NCI-H2171 (cell line): Measurements from ENCODE around the gene MARK4.
"Not testable (repeated sequence)": the region's sequence is repeated elsewhere in the genome, so short reads cannot be mapped to it uniquely, and the experiment has no call there.

Experiments
- DNase-seq: peaks from one replicate; lab custom pipeline; 2025; lab: John Stamatoyannopoulos, UW

MARK4 gene

DNA sequence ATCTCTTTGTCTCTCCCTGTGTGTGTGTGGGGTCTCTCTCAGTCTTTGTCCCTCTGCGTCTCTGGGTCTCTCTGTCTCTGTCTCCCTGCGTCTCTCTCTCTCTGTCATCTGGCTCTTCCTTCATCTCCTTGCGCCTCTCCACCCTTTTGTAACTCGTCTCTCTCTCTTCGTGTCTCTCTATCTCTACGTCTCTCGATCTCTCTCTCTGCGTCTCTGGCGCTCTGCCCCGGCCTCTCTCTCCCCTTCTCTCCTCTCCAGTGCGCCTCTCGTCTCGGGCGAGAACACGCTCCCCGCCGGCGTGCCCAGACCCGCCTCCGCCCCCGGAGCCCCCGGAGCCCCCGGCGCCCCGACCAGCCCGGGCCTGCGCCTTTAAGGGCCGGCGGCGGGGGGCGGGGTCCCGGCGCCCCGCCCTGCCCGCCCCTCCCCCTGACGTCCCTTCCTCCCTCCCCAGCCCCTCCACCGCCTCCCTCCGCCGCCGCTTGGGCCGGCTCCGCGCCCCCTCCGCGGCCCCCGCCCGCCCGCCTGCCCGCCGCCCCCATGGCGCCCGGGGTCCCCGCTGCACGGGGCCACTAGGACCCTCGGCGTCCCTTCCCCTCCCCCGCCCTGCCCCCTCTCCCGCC, at the start of gene MARK4:
Gene MARK4, plus strand, starts transcription at position 440 of the 620 bp plus-strand sequence. CDS start 318 bp downstream, outside the sequence.
- peak; percentile 78 for DNase-seq

DNA sequence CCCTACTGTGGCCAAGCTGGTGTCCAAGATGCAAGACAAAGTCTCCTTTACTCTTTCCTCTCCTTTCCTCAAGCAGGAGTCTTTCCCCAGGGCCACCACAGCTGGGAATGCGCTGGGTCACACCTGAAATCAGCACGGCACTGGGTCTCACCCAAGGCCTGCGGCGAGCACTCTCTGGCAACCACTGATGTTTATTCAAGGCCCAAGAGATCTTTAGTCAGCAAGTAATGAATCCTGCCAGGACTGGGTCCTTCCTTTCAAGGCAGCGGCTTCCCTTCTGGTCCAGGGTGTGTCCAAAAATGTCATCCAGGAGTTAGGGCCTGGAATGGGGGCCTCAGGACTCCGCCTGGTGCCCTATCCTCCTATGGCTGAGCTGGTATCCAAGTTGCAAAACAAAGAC, 48.4 kb upstream of the MARK4 start:
- DNase-seq, result no peak

DNA sequence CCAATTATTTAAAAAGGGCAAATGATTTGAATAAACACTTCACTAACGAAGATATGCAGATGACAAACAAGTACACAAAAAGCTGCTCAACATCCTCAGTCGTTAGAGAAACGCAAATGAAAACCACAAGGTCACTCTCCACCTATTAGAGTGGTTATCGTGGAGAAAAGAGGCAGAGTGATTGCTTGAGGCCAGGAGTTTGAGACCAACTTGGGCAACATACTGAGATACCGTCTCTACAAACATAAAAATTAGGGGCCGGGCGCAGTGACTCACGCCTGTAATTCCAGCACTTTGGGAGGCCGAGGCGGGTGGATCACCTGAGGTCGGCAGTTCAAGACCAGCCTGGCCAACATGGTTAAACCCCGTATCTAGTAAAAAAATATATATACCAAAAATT, 45.3 kb upstream of the MARK4 start:
- no peak for DNase-seq

DNA sequence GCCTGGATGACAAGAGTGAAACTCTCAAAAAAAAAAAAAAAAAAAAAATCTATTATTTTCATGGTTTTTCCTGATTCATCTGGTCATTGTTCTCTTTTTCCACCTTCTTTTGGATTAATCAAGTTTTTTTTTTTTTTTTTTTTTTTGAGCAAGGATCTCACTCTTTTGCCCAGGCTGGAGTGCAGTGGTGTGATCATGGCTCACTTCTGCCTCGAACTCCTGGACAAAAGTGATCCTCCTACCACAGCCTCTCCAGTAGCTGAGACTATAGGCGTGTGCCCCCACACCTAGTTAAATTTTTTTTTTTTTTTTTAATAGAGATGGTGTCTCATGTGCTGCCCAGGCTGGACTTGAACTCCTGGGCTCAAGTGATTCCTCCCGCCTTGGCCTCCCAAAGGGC, 44.7 kb upstream of the MARK4 start:
- no peak for DNase-seq

DNA sequence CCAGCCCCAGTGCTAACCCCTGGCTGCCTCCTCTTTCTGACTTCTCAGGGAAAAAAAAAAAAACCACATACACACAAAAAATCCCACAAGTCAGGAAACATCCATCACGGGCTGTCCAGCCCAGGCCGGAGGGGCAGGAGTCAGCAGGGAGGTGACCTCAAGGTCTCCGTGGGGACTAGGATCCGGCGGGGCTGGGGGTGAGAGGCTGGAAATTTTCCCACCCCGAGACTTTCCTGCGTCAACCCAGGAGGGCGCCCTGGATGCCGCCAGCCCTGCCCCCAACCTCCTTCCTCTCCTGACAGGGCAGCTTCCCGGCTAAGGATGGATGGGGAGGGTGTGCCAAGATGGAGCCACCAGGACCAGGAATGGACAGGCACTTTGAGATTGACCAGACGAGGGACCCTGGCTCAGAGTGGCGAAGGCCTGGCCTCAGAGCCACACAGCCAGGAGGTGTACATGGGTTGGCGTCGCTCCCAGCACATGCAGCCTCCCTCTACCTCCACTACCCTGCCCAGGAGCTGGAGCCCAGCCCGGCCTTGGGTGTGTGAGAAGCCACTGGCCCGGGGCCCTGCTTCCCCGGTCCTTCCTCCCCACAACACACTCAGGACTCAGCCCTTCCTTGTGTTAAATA, 39.2 kb upstream of the MARK4 start:
- DNase-seq, result no peak

DNA sequence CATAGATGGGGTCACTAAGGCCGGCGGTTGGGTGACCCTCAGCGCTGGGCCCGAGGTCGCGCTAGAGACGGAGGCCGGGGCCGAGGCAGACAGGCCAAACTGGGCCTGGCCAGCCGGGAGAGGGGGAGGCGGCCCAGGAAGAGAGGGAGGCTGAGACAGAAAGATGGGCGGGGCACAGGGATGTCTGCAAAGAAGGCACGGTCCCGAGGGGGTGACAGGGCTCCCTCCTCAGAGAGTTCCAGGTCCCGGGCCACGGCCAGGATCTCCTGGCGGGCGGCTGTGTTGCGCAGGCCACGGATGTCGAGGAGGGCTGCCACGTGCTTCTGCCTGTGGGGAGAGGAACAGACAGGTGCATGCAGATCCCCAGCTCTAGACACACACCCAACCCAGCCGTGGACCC, 38.0 kb upstream of the MARK4 start:
- DNase-seq, result no peak

DNA sequence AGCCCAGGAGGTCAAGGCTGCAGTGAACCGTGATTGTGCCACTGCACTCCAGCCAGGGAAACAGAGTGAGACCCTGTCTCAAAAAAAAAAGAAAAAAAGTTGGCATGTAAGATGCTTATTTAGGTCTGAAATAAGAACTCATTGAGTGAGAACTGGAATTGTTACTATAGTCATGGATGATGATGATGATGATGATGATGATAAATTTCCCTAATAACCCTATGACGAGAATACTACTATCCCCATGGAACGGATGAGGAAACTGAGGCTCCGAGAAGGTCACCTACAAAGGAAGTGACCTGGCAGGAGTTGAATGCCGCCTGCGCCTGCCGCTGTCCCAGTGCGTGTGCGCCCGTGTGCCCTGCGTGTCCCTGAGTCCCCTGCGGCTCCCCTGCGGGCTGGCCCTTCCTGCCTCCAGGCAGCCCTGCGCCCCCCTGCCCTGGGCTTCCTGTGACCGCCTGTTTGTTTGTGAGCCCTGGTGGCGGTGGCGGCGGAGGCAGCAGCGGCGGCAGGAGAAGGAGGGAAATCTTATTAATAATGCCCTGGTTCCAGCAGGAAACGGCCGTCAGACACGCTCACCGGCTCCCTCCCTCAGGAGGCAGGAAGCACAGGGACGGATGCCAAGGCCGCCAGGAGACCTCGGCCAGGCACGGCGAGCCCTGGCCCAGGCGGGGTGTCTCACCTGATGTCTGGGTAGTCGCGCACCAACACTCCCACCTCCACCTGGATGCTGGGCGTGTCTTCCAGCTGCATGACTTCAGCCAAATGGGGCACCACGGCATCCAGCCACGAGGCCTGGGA, 35.5 kb upstream of the MARK4 start:
- no peak for DNase-seq

DNA sequence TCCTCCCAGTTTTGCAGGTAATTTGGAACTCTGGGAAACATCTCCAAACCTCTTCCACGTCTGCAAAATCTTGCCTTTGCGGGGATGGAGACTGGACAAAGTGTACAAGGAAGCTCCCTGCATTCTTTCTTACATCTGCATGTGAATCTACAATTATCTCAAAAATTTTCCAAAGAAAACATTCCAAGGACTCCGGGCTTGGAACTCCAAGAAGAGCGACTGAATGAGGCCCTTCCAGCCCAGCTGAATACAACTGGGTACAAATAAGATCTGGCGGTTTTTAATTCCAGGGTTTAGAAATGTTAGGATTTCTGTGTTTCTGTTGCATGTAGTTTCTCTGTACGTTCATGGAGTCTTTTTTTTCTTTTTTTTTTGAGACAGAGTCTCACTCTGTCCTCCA, 34.4 kb upstream of the MARK4 start:
- no peak for DNase-seq

DNA sequence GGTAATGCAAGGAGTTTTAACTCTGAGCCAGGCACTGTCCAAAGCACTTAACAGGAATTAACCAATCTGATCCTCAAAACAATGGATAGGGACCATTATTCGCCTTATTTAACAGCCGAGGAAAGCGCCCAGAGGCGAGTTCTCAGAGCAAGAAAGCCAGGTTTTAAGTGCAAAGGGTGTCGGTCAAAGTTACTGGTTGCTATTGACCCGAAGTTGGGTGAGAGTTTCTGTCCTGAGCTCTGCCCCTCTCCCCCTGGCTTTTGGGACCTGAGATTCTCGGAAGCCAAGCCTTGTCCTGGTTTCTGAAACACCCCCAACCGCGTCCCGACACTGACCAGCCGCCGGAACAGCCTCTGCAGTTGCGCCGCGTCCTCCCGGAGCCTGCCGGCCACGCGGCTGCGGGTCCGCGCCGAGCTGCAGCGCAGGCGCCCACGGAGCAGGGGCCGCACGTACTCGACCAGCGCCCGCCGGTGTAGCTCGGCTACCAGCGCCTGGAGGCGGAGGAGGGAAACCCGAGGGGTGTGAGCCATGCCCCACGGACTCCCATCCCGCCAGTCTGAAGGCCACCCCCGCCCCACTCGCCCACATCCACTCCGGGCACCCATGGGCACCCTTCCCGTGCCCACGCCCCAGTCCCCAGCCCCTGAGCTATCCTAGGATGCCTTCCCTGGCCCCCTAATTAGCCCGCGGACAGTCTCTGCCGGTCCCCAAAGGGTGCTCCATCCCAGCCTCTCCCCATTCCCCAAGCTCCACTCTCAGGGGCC, 33.7 kb upstream of the MARK4 start:
- no peak for DNase-seq

DNA sequence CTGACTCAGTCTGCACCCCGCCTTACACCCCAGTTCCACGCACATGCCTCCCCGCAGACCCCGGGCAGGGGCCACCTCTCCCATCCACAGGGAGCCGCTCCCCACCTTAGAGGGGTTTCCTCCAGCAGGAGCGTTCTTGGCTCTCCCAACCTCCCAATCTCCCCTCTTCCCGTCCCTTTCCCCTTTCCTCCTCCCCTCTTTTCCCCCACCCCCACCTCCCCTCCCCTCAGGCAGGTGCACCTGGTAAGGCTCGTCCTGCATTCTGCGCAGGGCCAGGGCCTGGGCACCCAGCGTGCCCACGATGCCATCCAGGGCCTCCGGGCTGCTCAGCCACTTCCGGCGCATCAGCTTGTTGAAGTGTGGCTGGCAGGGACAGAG, 33.1 kb upstream of the MARK4 start:
- DNase-seq, result no peak

DNA sequence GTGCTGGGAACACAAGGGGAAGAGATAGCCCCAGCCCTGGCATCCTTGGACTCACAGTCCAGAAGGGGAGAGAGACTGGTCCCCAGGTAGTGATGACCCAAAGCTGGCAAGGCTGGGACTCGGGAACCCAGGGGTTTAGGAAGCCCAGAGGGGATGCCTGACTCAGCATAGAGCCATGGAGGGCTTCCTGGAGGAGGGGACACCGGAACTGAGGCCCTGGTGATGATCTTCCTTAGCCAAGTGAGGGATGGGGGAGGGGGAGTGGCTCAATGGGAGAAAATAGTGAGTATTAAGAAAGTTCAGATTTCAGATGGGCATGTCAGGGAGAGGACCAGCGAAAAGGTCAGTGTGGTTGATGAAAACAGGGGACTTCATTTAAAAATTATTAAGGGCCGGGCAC, 32.6 kb upstream of the MARK4 start:
- no peak for DNase-seq

DNA sequence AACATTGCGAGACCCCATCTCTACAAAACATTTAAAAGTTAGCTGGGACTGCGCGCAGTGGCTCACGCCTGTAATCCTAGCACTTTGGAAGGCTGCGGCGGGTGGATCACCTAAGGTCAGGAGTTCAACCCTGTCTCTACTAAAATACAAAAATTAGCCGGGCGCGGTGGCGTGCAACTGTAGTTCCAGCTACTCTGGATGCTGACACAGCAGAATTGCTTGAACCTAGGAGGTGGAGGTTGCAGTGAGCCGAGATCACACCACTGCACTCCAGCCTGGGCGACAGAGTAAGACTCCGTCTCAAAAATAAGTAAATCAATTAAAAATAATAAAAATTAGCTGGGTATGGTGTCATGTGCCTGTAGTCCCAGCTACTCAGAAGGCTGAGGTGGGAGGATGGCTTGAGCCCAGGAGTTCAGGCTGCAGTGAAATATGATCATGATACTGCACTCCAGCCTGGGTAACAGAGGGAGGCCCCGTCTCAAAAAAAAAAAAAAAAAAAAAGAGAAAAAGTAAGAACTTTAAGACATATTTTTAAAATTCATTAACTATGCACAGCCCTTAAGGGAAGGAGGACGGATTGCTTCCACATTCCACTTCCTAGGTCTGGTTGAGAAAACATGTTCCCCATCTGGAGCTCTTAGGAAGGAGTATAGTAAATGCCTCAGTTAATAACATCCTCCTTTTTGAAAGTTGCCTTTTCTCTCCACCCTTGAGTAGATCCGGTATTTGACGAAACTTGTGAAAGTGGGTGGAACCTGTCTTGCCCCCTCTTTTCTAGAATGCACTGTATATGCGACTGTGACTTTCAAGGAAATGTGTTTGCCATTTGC, 31.9 kb upstream of the MARK4 start:
- no peak for DNase-seq

DNA sequence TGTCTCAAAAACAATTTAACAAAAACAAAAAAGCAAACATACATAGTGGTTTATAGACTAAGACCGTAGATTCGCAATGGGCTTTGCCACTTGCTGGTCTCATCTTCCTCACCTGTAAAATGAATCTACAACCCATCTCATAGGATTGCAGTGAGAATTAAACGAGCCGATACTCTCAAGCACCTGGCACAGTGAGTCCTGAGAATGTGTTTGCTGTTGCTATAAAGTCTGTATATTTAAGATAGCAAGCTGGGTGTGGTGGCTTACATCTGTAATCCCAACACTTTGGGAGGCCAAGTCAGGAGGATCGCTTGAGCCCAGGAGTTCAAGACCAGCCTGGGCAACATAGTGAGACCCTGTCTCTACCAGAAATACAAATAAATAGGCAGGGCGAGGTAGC, 28.3 kb upstream of the MARK4 start:
- DNase-seq, result no peak

DNA sequence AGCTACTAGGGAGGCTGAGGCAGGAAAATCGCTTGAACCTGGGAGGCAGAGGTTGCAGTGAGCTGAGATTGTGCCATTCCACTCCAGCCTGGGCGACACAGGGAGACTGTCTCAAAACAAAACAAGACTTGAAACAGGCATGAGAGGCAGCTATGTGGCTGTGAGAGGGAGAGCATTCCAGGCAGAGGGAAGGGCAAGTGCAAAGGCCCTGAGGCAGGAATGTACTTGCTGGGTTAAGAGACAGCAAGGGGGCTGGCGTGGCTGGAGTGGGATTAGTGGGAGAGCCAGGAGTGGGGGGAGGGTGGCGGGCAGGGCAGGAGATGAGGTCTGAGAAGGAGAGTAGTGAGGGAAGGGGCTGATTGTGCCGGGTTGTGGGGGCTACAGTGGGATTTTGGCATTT, 27.2 kb upstream of the MARK4 start:
- DNase-seq, result no peak

DNA sequence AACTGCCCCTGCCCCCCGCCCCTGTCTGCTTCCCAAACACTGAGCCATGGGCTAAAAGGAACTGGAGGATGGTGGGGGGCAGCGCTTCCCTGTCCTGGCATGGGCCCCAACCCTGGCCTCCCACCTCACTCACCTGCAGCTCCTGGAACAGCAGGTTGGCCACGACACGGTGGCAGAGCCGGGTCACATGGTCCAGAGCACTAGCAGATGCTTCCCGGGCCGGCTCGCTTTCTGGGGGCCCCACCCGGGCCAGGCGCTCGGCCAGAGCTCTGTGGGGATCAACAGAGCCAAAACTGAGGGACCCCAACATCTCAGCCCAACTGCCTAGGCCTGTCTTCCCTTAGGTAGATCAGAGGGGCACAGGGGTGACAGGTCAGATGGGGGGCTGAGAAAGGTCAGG, 26.4 kb upstream of the MARK4 start:
- DNase-seq, result no peak

DNA sequence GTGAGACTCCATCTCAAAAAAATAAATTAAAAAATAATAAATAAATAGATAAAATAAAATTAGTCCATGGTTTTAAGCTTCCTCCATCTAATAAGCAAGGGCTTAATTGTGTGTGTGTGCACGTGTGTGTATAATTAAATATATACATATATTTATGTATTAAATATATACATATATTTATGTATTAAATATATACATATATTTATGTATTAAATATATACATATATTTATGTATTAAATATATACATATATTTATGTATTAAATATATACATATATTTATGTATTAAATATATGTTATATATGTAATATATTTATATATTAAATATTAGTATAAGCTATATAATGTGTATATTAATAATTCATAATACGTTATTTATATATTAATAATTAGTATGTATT, 22.0 kb upstream of the MARK4 start:
- DNase-seq, result not testable (repeated sequence)

DNA sequence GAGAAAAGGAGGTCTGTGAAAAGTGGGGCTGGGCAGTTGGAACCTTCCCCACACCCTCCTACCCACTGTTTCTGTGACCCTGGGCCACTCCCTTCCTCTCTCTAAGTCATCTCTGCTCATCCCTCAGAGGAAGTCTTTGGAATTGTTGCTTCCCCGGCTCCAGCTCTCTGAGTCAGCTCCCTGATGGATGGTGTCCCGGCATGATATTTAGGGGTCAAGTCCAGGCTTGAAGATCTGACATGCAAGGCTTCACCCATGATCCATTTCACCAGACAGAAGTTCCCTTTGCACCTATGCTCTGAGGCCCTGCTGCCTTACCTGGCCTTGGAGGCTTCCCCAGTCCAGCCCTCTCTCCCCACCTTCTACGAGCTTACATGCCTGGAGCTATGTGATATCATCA, 19.2 kb upstream of the MARK4 start:
- no peak for DNase-seq

DNA sequence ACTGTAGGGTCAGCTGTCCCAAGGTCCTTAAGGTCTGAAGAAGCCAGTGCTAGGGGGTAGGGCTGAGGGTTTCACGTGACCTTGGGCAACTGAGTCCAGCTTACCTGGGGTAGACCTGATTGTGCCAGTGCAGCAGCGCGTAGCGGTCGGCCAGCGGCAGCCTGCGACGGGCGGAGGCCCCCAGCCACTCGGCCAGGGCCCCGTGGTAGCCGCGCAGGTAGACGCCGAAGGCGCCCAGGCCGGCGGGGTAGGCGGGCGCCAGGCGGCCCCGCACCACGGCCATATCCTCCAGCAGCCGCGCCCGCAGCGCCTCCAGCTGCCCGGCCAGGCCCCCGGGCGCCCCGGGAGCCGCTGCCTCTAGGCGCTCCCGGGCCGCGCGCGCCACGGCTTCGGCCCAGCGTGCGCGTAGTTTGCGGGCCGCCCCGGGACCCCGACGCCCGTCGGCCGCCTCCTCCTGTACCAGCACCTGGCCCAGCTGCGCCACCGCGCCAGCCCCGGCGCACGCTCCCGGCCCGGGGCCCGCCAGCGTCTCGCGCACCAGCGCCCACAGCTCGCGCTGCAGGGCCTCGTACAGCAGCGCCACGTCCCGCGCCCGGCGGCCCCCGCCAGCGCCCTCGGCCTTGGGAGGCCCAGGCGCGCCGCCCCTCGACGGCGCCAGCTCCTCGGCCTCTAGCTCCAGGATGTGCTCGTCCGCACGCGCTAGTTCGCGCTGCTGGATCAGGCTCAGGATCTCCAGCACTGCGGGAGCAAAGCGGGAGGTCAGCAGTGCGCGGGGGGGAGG, 16.8 kb upstream of the MARK4 start:
- DNase-seq, result no peak

DNA sequence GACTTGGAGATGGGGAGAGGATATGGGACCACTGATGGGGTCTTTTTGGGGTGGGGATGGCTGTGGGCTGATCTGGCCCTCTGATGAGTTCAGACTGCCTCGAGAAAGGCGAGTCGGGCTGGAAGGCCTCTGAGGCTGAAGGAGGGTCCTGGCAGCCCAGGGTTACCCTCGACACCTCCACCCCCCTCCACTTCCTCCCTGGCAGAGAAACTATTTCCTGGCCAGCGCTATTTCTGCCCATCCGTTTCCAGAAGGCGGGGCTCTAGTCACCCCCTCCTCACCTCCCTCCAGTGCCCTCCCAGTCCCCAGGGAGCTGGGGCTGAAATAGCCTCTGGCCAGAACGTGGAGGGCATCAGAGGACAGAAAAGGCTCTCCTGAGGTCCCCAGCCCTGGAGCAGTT, 15.6 kb upstream of the MARK4 start:
- DNase-seq, result no peak

DNA sequence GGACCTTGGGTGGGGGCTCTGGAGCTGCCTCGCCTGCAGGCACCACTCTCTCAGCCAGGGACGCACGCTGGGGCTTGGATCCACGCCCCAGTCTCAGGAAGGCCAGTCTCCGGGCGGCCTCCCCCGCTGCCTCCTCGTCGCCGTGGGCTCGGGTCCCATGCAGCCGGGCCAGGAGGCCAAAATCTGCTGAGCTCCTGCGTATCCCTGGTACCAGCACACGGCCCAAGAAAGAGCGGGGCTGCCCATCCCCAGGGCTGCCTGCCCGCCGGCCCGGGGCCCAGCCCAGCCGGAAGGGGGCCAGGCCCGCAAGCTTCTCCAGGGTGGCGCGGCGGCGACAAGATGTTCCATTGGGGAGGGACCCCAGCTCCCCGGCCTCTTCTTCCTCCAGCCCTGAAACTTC, 12.5 kb upstream of the MARK4 start:
- no peak for DNase-seq

DNA sequence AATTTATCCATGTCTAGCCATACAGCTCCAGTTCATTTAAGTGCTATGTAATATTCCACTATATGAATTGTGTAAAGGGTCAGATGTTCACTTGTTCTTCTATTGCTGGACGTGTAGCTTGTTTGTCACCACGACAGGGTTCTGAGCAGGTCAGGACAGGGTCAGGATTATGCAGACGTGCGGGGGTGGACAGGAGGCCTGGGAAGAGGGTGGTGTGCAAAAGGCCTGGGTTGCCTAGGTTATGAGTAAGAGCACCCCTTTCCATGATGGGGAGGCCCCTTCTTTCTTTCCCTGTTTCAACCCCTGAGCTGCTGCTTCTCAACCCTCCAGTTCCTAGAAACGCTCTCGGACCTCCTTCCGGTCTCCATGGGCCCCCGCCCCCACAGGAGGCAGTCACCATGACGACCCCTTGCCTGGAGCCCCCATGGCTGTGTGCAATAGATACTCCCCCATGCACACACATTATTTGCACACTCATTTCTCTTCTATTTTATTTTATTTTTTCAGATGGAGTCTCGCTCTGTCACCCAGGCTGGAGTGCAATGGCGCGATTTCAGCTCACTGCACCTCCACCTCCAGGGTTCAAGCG, 7.8 kb upstream of the MARK4 start:
- DNase-seq, result no peak
